AG09319 (cell line): ENCODE data around the gene AGAP2.

ENCODE experiments used
- DNase-seq: peaks from one replicate; pipeline ENCODE4 v3.0.0-alpha.2; 2010; ENCODE audit warnings: low read depth; ENCODE audit errors: extremely low read depth
- CTCF ChIP-seq: IDR thresholded peaks from 2 replicates; pipeline ENCODE4 v1.5.1; 2011; ENCODE audit warnings: low read depth, mild to moderate bottlenecking, inconsistent platforms, low read length, moderate library complexity

The AGAP2 gene

DNA sequence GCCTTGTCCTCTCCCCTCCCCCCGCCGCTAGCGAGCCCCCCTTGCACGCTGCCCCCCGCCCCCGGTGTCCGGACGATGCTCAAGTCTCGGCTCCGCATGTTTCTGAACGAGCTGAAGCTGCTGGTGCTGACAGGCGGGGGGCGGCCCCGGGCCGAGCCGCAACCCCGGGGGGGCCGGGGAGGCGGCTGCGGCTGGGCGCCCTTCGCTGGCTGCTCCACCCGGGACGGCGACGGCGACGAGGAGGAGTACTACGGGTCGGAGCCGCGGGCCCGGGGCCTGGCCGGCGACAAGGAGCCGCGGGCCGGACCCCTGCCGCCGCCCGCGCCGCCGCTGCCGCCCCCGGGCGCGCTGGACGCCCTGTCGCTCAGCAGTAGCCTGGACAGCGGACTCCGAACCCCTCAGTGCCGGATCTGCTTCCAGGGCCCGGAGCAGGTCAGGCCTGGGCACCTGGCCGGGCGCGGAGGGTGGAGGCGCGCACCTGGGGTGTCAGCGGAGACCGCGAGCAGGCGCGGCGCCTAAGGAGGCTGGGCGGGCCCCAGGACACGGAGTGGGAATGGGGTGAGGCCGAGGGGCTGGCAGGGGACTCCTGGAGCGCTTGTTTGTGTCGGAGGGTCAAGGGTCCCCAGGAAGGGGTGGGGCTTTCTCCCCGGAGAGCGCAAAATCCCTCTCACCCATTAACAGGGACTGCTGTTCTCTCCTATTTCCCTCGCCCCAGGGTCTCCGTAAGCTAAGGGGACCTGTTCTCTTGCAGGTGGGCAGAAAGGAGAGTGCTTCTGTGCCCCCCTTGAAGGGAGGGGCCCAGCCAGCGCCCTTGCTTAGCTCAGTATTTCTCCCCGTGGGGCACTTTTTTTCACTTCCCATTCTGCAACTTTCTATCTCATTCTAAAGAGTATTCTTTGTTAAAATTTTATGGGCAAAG lies 17.2 kb upstream of the AGAP2 start:
- no peak for TF ChIP-seq CTCF
- DNase-seq: no peak

DNA sequence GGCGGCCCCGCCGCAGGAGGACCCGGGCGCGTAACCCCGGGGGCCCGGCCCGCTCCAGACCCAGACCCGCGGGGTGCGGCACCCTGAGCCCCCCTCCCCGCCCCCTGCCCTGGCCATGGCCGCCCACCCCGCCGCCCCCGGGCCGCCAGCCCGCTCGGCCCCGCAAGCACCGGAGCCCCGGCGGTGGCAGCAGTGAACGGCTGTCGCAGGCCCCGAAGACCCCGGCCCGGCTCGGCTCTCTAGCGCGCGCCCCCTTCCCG lies 16.6 kb upstream of the AGAP2 start:
- DNase-seq: no peak
- no peak for TF ChIP-seq CTCF

GRCh38 chr12:57754411-57755193 lies 16.1 kb upstream of the AGAP2 start, which contains the start of gene MARCHF9:
MARCHF9 (plus strand) TSS chr12:57755103; CDS start chr12:57755529, 426 bp downstream.
- DNase-seq: no peak
- TF ChIP-seq CTCF: no peak

DNA sequence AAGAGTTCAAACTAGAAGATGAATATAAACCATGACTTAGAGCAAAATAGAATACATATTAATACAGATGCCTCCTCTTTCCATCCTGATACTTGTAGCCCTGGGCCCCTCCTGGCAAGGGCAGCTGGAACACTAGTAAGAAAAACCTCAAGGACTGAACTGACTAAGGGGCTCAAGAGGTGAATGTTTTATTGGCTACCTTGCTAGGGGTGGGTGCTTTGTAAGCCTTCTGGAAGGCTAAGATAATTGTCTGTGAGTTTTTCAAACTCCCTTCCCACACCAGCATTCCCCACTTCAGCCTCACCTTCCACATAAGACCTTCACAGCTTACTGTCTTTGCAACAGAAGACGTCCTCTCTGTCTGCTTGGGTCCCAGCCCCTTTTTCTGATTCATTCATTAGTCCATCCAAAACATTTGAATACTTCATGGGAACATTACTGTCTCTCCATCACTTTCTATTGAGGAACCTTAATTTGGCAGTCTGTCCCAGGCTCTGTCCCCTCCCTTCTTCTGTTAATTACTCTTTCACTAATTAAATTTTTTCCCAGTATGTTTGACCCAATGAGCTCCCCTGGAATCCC lies 15.3 kb upstream of the AGAP2 start:
- no peak for TF ChIP-seq CTCF
- no peak for DNase-seq

GRCh38 chr12:57752668-57753000 lies 14.1 kb upstream of the AGAP2 start:
- no peak for TF ChIP-seq CTCF
- no peak for DNase-seq

GRCh38 chr12:57751788-57752667 lies 13.5 kb upstream of the AGAP2 start, which contains the start of gene CDK4:
CDK4 (minus strand) TSS chr12:57752310; CDS start chr12:57751717, 593 bp downstream.
- DNase-seq: peak; percentile 99
- no peak for TF ChIP-seq CTCF
